HCT116 (cell line): ENCODE data around the gene FBXO30. TPM values are rescaled to one million over a fixed set of nuclear protein-coding genes. Genes with fewer than 3 reads are reported as not detected.

Experiments
- ATAC-seq: fragments of 200-7000 bp; cut with Tn5 transposase; 2 replicates; pipeline ENCODE4 v1.9.1; 2020; ENCODE audit warnings: mild to moderate bottlenecking, moderate library complexity
- BruUV-seq: library from RNA; stranded (reverse); fragments of 400-500 nt; replicated peaks from 2 replicates; lab custom pipeline; 2021; lab: Mats Ljungman, UMichigan
- CTCF ChIA-PET: fragments of 300-600 bp; sonication (Branson Sonifier 250); formaldehyde crosslinking; loops from one replicate; lab custom pipeline; 2021; ENCODE audit warnings: antibody characterized with exemption; lab: Charles Lee
- POLR2A ChIA-PET: fragments of 300-600, 350-600 bp; sonication (Branson Sonifier 250); formaldehyde crosslinking; loops from one replicate; lab custom pipeline; 2021; ENCODE audit warnings: antibody characterized with exemption; lab: Charles Lee
- RAD21 ChIA-PET, 2 experiments: fragments of 300-600 bp; sonication (Branson Sonifier 250); formaldehyde crosslinking; loops; one replicate each; lab custom pipeline; 2023; ENCODE audit warnings: low total read pairs in 2 of 2; ENCODE audit not compliant: uncharacterized antibody in 2 of 2, unreplicated experiment in 2 of 2, low non-redundant PET in 1 of 2; lab: Charles Lee
- DNase-seq: peaks from one replicate; pipeline ENCODE4 v3.0.0-alpha.2; 2010; ENCODE audit warnings: low read depth, low spot score
- H2AFZ ChIP-seq: fragments of 200-600 bp; shearing (Covaris generic), sonication (generic); 2 replicates; pipeline ENCODE4 v1.6.1; 2017; ENCODE audit warnings: low read depth, mixed run types, mixed read lengths, antibody characterized with exemption, low read length; ENCODE audit not compliant: poor library complexity, severe bottlenecking
- H3K27ac ChIP-seq: 2 replicates; pipeline ENCODE4 v1.5.1; 2012; ENCODE audit warnings: low read depth, low read length
- H3K27me3 ChIP-seq: fragments of 200-600 bp; sonication (generic); 2 replicates; pipeline ENCODE4 v1.6.1; 2016; ENCODE audit warnings: mixed run types, low read length, mixed read lengths; ENCODE audit not compliant: insufficient read depth
- H3K36me3 ChIP-seq, 2 experiments: fragments of 200-500 bp in 1 of 2; fragments of 200-600 bp in 1 of 2; sonication (Bioruptor generic) in 1 of 2; sonication (generic) in 1 of 2; 2 replicates each; pipeline versions ENCODE4 v1.5.1 to v1.6.1; 2014 to 2016; ENCODE audit warnings: low read length in 2 of 2, inconsistent platforms in 1 of 2, mixed read lengths in 1 of 2, mixed run types in 1 of 2; ENCODE audit not compliant: insufficient read depth in 2 of 2, control insufficient read depth in 1 of 2
- H3K4me1 ChIP-seq, 2 experiments: fragments of 200-600 bp in 1 of 2; sonication (generic) in 1 of 2; 2 replicates each; pipeline versions ENCODE4 v1.5.1 to v1.6.1; 2012 to 2017; ENCODE audit warnings: low read length in 2 of 2, inconsistent platforms in 1 of 2, mild to moderate bottlenecking in 1 of 2, mixed read lengths in 1 of 2, mixed run types in 1 of 2, moderate library complexity in 1 of 2; ENCODE audit not compliant: insufficient read depth in 2 of 2, control insufficient read depth in 1 of 2
- H3K4me2 ChIP-seq: fragments of 200-600 bp; sonication (generic); 2 replicates; pipeline ENCODE4 v1.6.1; 2017; ENCODE audit warnings: mixed run types, low read length, mixed read lengths
- H3K4me3 ChIP-seq, 2 experiments: fragments of 200-600 bp in 1 of 2; sonication (generic) in 1 of 2; replicated peaks in 1 of 2; 2 replicates each; pipeline ENCODE4 v1.5.1; 2011 to 2016; ENCODE audit warnings: low read length in 2 of 2, control low read depth in 1 of 2, low read depth in 1 of 2, mild to moderate bottlenecking in 1 of 2, mixed read lengths in 1 of 2, mixed run types in 1 of 2
- H3K79me2 ChIP-seq: fragments of 200-600 bp; sonication (generic); 2 replicates; pipeline ENCODE4 v1.6.1; 2017; ENCODE audit warnings: mild to moderate bottlenecking, mixed run types, low read length, moderate library complexity, mixed read lengths; ENCODE audit not compliant: insufficient read depth
- H3K9ac ChIP-seq: fragments of 200-600 bp; sonication (generic); 2 replicates; pipeline ENCODE4 v1.6.1; 2016; ENCODE audit warnings: low read length, mixed read lengths
- H3K9me2 ChIP-seq: fragments of 200-600 bp; sonication (generic), shearing (Covaris generic); 2 replicates; pipeline ENCODE4 v1.6.1; 2017; ENCODE audit warnings: mixed run types, mild to moderate bottlenecking, moderate library complexity; ENCODE audit not compliant: insufficient read depth
- H3K9me3 ChIP-seq, 2 experiments: fragments of 200-500 bp in 1 of 2; fragments of 200-600 bp in 1 of 2; sonication (Bioruptor generic) in 1 of 2; sonication (generic) in 1 of 2; 2 replicates each; pipeline ENCODE4 v1.6.1; 2014 to 2017; ENCODE audit warnings: low read length in 2 of 2, mixed read lengths in 2 of 2, inconsistent platforms in 1 of 2, low read depth in 1 of 2, mild to moderate bottlenecking in 1 of 2, mixed run types in 1 of 2, moderate library complexity in 1 of 2; ENCODE audit not compliant: control insufficient read depth in 1 of 2, insufficient read depth in 1 of 2
- H4K20me1 ChIP-seq: fragments of 200-600 bp; sonication (generic), shearing (Covaris generic); 2 replicates; pipeline ENCODE4 v1.6.1; 2017; ENCODE audit warnings: mixed run types, mild to moderate bottlenecking, moderate library complexity; ENCODE audit not compliant: insufficient read depth
- CBX3 ChIP-seq: IDR thresholded peaks from 2 replicates; pipeline ENCODE4 v1.6.1; 2012; ENCODE audit warnings: low read depth
- CEBPB ChIP-seq: IDR thresholded peaks from 2 replicates; pipeline ENCODE4 v1.6.1; 2012; ENCODE audit warnings: low read depth
- CTCF ChIP-seq, 3 experiments: fragments of 200-600 bp in 1 of 3; sonication (generic) in 1 of 3; IDR thresholded peaks in 2 of 3; conservative IDR thresholded peaks in 1 of 3; 2 replicates each; pipeline ENCODE4 v1.5.1; 2012 to 2017; ENCODE audit warnings: low read depth in 2 of 3, low read length in 2 of 3, antibody characterized with exemption in 1 of 3, borderline replicate concordance in 1 of 3, control low read depth in 1 of 3, mild to moderate bottlenecking in 1 of 3, mixed read lengths in 1 of 3, mixed run types in 1 of 3, moderate library complexity in 1 of 3; ENCODE audit not compliant: insufficient read depth in 1 of 3
- EGR1 ChIP-seq: IDR thresholded peaks from 2 replicates; pipeline ENCODE4 v1.6.1; 2012; ENCODE audit warnings: low read depth
- ELF1 ChIP-seq: IDR thresholded peaks from 2 replicates; pipeline ENCODE4 v1.6.1; 2012; ENCODE audit warnings: low read depth, borderline replicate concordance
- EZH2phosphoT487 ChIP-seq: fragments of 200-600 bp; IDR thresholded peaks from 2 replicates; pipeline ENCODE4 v1.6.1; 2018; ENCODE audit warnings: antibody characterized with exemption, borderline replicate concordance
- FOSL1 ChIP-seq: IDR thresholded peaks from 2 replicates; pipeline ENCODE4 v1.6.1; 2012; ENCODE audit warnings: low read depth
- MAX ChIP-seq: IDR thresholded peaks from 2 replicates; pipeline ENCODE4 v1.6.1; 2012
- POLR2A ChIP-seq: IDR thresholded peaks from 2 replicates; pipeline ENCODE4 v1.7.0; 2011; ENCODE audit warnings: borderline replicate concordance; ENCODE audit not compliant: insufficient read depth, insufficient read length; ENCODE audit errors: extremely low read depth
- POLR2AphosphoS5 ChIP-seq: IDR thresholded peaks from 2 replicates; pipeline ENCODE4 v1.6.1; 2011; ENCODE audit warnings: mild to moderate bottlenecking, low read depth, low read length, moderate library complexity
- RAD21 ChIP-seq: IDR thresholded peaks from 2 replicates; pipeline ENCODE4 v1.6.1; 2012; ENCODE audit warnings: low read depth, mild to moderate bottlenecking
- REST ChIP-seq: IDR thresholded peaks from 2 replicates; pipeline ENCODE4 v1.6.1; 2012; ENCODE audit warnings: low read depth
- SP1 ChIP-seq: IDR thresholded peaks from 2 replicates; pipeline ENCODE4 v1.6.1; 2012; ENCODE audit warnings: low read depth
- SRF ChIP-seq: IDR thresholded peaks from 2 replicates; pipeline ENCODE4 v1.6.1; 2012; ENCODE audit warnings: low read depth
- TCF7L2 ChIP-seq: IDR thresholded peaks from 2 replicates; pipeline ENCODE4 v1.7.0; 2011; ENCODE audit warnings: borderline replicate concordance, inconsistent platforms; ENCODE audit not compliant: insufficient read depth, insufficient read length; ENCODE audit errors: extremely low read depth
- YY1 ChIP-seq: IDR thresholded peaks from 2 replicates; pipeline ENCODE4 v1.6.1; 2011; ENCODE audit warnings: low read length, low read depth, moderate library complexity, mild to moderate bottlenecking; ENCODE audit not compliant: insufficient replicate concordance; ENCODE audit errors: extremely low read depth
- ZBTB33 ChIP-seq: IDR thresholded peaks from 2 replicates; pipeline ENCODE4 v1.6.1; 2011; ENCODE audit warnings: mild to moderate bottlenecking, low read length, moderate library complexity; ENCODE audit not compliant: insufficient replicate concordance; ENCODE audit errors: extremely low read depth
- ZNF274 ChIP-seq: fragments of 200-500 bp; sonication (Bioruptor generic); IDR thresholded peaks from 2 replicates; pipeline ENCODE4 v1.6.1; 2014; ENCODE audit warnings: mild to moderate bottlenecking, low read depth, low read length, inconsistent platforms
- intact Hi-C: fragments of 100-400 bp; cut with micrococcal nuclease; formaldehyde crosslinking; loops from 2 replicates; pipeline ENCODE4 v1.10.0; 2022
- total RNA-seq: library from RNA; stranded (reverse); gene quantifications from one replicate; pipeline ENCODE4 v1.2.1, GENCODE V29; 2021; ENCODE audit not compliant: unreplicated experiment
- TF ChIP-seq, protein P1 (sequence below): IDR thresholded peaks from 2 replicates; pipeline ENCODE4 v1.6.1; 2012

Gene FBXO30
- total RNA-seq, 1 experiment from 2014 or later, result 9.1 TPM

GRCh38 chr6:145836772-145837171 lies 22.2 kb upstream of the FBXO30 start:
- DNase-seq, result no peak
- Histone ChIP-seq H3K9ac (no peak overlapping the region), H3K36me3 (no peaks in the 10 kb centered on the region), H3K9me2 (no peaks in the 10 kb centered on the region), H3K4me1 (peaks cover 0 to 4% of the 10 kb centered on the region in 2 experiments; a peak in 1 of 4 replicates), H3K79me2 (no peaks in the 10 kb centered on the region), H2AFZ (no peak overlapping the region), H4K20me1 (no peaks in the 10 kb centered on the region)
- RAD21 ChIA-PET, result no interaction called here
- TF ChIP-seq, protein P1, sequence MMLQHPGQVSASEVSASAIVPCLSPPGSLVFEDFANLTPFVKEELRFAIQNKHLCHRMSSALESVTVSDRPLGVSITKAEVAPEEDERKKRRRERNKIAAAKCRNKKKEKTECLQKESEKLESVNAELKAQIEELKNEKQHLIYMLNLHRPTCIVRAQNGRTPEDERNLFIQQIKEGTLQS, result no peak
- TF ChIP-seq ZBTB33, result no peak
- no peak for TF ChIP-seq POLR2AphosphoS5
- no peak for TF ChIP-seq ELF1
- no peak for TF ChIP-seq SRF
- no peak for TF ChIP-seq CBX3
- no peak for TF ChIP-seq REST
- no peak for TF ChIP-seq SP1
- no peak for TF ChIP-seq MAX
- TF ChIP-seq TCF7L2, result no peak
- no peak for TF ChIP-seq CEBPB
- TF ChIP-seq EZH2phosphoT487, result no peak
- no peak for TF ChIP-seq CTCF (IDR thresholded peaks at IDR 0.05 in 2 of 3, conservative IDR thresholded peaks at IDR 0.05 in 1 of 3; ENCODE audit: borderline replicate concordance in 1 of 3, insufficient read depth in 1 of 3, low read depth in 2 of 3, low read length in 2 of 3)
- no peak for TF ChIP-seq EGR1
- TF ChIP-seq FOSL1, result no peak
- TF ChIP-seq POLR2A, result no peak
- TF ChIP-seq YY1, result no peak
- TF ChIP-seq ZNF274, result no peak
- TF ChIP-seq RAD21, result no peak
- TF ChIP-seq, all 23 proteins: peak for 0
- intact Hi-C loops, result no loop called here
- H3K27ac ChIP-seq, result no peak overlapping the region
- H3K27me3 ChIP-seq, result no peaks in the 10 kb centered on the region
- no peak overlapping the region for H3K4me3 ChIP-seq
- no peak for ATAC-seq
- ChIA-PET CTCF (no interaction called here), POLR2A (no interaction called here)
- no TSS peak for BruUV-seq
- H3K9me3 ChIP-seq, result no peaks in the 10 kb centered on the region
- no peak overlapping the region for H3K4me2 ChIP-seq
